Hepatic stellate cell (primary cell): ENCODE data around the gene PRMT2.
"Not testable (repeated sequence)": the region's sequence is repeated elsewhere in the genome, so short reads cannot be mapped to it uniquely, and the experiment has no call there.

Experiments used
- DNase-seq: peaks from one replicate; pipeline ENCODE4 v3.0.0; 2011; ENCODE audit warnings: low spot score

PRMT2 gene

DNA sequence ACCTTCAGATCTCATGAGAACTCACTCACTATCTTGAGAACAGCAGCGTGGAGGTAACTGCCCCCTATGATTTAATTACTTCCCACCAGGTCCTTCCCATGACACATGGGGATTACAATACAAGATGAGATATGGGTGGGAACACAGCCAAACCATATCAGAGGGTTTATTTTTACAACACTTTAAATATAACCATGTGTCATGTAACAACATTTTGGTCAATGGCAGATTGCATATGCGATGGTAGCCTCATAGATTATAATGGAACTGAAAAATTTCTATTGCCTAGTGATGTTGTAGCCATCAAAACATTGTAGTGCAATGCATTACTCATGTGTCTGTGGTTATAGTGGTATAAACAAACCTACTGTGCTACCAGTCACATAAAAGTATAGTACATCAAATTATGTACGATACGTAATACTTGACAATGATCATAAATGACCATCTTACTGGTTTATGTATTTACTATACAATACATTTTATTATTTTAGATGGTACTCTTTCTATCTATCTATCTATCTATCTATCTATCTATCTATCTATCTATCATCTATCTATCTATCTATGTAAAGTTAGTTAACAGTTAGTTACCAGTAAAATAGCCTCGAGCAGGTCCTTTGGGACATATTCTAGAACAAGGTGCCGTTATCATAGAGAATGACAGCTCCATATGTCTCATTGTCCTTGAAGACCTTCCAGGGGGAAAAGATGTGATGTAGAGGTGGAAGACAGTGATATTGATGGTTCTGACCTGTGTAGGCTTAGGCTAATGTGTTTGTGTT is 18.0 kb upstream of the PRMT2 start:
- no peak for DNase-seq

DNA sequence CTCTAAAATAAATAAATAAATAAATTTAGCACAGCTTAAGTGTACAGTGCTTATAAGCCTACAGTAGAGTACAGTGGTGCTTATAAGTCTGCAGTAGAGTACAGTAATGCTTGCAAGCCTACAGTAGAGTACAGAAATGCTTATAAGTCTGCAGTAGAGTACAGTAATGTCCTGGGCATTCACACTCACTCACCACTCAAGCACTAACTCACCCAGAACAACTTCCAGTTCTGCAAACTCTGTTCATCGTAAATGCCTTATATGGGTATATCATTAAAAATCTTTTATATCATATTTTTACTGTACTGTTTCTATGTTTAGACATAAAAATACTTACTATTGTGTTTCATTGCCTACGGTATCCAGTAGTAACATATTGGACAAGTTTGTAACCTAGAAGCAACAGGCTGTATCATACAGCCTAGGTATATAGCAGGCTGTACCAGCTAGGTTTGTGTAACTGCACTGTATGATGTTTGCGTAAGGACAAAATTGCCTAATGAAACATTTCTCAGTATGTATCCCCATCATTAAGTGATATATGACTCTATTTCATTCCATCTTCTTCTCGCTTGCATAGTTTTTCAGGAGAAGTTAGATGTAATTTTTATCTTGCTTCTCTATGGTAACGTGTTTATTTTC is 16.6 kb upstream of the PRMT2 start:
- no peak for DNase-seq

DNA sequence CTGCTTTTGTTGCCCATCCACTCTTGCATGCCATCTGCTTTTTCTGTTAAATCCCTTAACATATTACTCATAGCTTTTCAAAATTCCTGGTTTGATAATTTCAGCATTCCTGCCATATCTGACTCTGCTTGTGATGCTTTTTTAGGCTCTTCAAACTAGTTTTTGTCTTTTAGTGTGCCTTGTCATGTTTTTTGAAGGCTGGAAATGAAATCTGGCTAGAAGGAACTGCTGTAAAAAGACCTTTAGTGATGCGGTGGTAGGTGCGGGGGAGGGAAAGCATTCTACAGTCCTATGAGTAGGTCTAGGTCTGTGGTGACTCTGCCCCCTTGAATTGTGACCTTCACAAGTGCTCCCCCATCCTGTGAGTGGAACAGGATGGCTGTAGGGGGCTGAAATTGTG is 15.6 kb upstream of the PRMT2 start:
- DNase-seq = no peak

DNA sequence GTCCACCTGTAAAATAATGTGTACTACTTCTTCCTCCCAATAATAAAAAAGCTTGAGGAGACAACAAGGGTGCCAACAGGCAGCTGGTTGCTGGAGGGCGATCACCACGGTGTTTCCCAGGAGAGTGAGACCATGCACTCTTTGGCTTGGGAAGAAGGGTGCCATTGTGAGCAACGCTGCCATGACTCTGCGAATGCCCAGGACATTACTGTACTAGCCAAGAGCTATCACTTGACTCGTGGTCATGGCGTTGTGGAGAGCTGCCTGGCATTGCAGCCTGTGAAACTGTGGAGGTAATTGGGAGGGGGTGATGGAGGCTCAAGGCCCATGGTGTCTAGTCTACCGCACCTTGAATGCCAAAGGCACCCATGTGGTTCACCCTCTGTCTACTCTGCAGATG is 14.6 kb upstream of the PRMT2 start:
- no peak for DNase-seq

DNA sequence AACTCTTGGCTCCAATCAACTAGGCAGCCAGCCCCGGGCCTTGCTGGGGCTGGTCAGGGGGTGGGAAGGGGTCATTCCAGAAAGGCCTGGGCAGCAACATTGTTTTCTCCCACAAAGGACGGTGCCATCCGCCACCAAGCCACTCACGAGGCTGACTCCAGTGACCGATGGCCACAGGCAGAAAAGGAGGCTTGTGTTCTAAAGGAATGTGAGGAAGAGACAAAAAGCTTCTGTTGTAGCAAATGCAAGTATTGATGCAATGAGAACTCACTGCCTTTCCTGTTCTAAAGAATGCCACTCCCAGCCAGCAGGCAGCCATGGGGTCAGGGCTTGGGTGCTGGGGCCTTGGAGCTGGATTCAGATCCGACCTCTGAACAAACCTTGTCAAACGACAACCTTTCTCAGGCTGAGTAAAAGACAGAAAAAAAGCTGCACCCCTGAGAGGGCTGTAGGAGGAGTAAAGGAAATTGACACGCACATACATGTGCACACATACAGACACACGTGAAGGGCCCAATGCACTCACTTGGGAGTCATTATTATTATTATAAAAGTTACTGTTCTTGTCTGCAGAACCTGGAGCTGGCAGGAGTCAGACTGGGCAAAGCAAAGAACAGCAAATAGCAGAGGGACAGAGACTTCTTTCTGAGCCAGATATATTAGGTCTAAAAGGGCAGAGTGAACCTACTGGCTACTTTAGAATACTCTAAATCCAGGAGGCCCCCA is 13.9 kb upstream of the PRMT2 start:
- no peak for DNase-seq

DNA sequence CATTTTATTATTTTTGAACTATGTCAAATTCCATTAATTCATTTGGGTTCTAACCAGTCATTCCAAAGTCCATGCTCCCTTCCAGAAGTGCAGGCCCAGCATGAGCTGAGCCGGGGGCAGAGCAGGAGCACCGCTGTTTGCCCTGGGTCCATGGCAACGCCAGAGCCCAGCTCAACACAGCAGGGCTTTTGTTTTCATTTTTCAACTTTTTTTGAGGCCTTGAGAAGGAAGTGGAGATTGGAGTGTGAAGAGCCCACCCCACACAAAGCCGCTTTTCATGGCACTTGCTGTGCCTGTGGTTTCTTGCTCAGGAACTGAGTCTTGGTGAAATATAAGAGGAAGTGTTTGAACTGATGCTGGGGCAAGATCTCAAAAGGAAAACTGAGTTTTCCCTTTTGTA is 13.2 kb upstream of the PRMT2 start:
- no peak for DNase-seq

DNA sequence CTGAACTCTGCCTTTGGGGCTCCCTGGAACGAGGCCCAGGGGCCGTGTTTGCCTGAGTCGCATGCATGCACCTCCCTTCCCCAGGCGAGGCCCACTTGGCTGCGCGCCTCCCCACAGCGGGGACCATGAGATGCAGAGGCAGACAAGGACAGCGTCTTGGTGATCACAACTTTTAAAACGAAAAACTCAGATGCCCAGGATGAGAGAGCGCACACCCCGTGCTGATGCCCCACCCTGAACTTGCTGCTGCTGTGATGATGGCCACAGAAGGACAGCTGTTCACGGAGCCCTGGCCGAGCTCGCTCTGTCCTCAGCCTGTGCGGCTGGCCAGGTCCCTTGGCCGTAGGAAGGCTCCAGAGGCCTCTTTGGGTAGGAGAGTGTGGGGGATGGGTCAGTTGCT is 11.4 kb upstream of the PRMT2 start:
- DNase-seq = no peak

DNA sequence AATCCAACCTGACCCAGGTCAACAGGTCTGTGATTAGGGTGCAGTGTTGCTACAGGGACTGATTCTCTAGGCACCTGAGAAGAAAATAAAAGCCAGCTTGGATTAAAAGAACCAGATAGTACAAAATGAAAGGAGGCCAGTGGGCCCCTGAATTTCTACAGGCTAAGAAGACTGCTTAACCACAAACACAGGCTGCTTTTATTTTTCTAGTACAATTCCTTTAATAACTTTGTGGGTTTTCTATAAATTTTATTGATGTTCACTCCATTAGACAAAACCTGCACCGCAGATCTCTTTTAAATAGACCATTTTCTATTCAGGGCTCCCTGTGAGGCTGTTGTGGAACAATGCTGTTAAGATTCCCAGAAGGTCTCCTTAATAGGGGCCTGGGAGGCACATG is 9.7 kb upstream of the PRMT2 start:
- DNase-seq = no peak

DNA sequence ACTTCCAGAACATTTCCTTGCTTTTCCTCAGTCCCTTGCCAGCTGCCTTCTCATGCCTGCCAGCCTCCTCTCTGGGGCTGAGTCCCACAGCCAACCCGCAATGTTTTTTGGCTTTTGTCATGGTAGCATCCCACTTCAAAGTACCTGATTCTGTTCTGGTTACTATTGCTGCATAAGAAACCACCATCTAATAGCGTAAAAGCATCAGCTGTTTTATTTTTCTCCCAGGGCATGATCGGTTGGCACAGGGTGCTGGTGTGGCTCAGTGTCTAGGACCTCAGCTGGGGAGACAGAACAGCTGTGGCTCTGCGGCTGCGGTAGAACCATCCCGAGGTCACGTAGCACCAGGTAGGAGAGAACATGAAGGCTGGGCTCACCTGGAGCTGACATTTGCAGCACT is 8.9 kb upstream of the PRMT2 start:
- no peak for DNase-seq

DNA sequence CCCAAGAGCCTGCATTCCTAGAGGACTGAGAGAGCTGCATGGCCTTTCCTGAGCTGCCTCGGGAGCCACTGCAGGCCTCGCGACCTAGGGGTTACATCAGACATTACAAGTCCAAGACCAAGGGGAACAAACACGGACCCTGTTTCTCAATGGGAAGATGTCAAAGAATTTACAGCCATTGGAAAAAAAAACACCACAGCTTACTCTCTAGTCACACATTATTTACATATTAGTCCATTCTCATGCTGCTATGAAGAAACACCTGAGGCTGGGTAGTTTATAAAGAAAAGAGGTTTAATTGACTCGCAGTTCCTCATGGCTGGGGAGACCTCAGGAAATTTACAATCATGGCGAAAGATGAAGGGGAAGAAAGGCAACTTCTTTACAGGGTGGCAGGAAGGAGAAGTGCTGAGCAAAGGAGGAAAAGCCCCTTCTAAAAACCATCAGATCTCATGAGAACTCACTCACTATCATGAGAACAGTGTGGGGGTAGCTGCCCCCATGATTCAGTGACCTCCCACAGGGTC is 8.4 kb upstream of the PRMT2 start:
- DNase-seq = no peak

DNA sequence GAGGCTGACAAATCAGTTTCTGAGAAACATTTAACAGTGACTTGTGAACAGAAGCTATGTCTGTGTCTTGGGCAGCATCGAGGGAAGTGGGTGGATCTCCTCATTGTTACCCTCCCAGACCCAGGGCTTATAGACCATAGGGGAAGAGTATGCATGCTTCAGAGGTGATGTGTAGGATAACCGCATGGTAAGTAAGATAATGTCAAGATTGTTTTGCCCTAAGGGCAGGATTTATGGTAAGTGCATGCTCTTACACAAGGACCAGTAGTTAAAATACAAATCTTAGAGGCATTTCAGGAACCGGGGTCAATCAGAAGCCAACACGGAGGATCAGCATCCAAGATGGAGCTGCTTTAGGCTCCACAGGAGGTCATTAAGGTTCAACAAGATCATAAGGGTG is 7.7 kb upstream of the PRMT2 start:
- DNase-seq = no peak

DNA sequence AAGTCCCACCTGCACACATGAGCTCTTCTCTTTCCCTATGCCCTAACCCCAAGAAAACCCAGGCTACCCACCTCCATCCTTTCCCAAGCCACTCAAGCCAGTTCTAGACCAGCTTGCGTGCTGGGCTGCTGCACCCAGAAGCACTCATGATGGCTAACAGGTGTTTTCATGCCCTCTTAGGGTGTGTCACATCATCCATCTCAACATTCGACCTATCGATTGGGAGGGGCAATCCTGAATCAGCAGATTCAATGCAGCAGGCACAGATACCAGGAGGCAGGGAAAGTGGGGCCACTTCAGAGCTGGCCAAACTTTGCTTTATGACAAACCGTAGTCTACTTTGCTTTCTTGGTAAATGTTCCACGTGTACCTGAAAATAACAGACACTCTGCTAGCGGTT is 6.6 kb upstream of the PRMT2 start:
- no peak for DNase-seq

DNA sequence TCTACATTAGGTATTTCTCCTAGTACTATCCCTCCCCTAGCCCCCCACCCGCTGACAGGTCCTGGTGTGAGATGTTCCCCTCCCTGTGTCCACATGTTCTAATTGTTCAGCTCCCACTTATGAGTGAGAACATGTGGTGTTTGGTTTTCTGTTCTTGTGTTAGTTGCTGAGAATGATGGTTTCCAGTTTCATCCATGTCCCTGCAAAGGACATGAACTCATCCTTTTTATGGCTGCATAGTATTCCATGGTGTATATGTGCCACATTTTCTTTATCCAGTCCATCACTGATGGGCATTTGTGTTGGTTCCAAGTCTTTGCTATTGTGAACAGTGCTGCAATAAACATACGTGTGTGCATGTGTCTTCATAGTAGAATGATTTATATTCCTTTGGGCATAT is 4.6 kb upstream of the PRMT2 start:
- not testable (repeated sequence) for DNase-seq

DNA sequence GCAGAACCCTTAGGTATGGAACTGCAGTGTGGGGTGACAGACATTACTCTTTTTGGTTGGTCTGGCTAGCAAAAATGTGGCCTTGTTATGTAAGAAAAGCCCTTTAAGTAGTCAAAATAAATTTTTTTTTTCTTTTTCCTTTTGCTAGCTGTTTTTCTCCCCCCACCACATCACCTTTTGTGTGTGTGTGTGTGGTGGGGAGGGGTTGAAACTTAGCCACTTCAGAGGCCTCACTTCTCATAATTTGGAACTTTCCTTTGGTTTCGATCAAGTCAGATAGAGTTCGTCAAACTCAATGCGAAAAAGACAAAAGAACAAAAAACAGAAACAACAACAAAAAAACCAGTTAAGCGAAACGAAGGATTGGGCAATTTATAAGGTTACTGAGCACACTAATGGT is 1.9 kb upstream of the PRMT2 start:
- DNase-seq = no peak

DNA sequence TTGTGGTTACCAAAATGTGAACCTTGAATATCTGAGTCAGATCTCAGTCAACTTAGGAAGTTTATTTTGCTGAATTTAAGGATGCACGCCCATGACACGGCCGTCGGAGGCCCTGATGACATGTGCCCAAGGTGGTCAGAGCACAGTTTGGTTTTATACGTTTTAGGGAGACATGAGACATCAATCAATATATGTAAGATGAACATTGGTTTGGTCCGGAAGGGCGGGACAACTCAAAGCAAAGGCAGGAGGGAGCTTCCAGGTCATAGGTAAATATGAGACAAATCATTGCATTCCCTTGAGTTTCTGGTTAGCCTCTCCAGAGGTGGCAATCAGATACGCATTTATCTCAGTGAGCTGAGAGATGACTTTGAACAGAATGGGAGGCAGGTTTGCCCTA is 1.0 kb upstream of the PRMT2 start:
- DNase-seq = no peak

DNA sequence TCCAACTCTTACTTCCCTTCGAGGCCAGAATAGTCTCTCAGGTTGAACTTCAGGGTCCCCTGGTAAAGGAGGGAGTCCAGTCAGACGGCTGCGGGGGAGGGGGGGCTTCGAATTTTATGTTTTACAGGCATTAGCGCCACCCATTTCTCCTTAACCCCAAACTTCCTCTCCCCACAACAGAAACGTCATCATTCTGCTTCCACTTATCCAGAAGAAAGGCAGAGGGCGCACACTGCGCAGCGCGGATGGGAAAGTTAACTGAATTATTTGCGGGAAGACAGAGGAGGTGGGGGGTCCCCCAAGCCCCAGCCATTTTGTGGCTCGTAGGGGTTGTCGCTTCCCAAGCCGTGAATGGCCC is 529 bp upstream of the PRMT2 start:
- DNase-seq = peak; percentile 75

DNA sequence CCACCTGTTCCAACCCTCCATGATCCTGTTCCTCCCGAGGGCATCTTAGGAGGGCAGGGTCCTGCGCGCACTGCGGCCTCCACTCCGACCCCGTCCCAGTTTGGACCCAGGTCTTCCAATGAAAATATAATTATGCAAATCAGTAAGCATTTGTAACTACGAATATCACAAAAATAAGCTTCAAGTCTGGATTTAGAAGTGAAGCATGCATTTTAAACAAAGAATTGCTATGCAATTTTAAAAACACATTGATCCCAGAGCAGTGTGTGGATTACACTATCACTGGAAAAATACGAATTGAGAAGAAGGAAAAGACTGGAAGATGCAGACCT is 673 bp downstream of the PRMT2 start:
- no peak for DNase-seq

DNA sequence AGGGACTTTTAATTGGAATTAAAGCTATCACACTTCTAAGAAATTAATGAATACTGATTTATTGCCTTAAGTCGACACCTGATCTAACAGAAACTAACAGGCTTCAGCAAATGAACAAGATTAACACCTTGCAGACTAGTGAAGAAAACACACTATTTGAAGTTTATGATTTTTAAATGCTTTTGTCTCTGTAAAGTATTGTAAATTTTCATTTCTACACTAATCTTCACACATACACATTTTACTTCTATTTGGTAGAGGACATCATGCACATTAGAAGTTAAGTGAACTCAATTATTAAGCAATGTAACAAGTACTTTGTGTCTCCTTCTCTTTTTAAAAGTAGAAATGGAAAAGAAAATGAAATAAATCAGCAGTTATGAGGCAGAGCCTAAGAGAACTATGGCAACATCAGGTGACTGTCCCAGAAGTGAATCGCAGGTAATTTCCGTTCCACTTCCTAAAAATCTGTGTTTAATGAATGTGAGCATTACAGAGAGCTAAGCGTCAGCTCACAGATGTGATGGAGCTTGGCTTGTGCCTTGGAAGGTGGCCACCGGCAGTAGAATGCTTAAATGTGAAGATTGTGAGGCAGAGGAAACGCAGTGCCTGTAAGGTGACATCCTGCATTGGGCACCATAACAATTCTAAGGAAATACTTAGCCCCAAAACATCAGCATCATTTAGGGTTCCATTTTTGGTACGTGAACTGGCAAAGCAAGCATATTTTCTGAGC is 1.2 kb downstream of the PRMT2 start:
- no peak for DNase-seq

DNA sequence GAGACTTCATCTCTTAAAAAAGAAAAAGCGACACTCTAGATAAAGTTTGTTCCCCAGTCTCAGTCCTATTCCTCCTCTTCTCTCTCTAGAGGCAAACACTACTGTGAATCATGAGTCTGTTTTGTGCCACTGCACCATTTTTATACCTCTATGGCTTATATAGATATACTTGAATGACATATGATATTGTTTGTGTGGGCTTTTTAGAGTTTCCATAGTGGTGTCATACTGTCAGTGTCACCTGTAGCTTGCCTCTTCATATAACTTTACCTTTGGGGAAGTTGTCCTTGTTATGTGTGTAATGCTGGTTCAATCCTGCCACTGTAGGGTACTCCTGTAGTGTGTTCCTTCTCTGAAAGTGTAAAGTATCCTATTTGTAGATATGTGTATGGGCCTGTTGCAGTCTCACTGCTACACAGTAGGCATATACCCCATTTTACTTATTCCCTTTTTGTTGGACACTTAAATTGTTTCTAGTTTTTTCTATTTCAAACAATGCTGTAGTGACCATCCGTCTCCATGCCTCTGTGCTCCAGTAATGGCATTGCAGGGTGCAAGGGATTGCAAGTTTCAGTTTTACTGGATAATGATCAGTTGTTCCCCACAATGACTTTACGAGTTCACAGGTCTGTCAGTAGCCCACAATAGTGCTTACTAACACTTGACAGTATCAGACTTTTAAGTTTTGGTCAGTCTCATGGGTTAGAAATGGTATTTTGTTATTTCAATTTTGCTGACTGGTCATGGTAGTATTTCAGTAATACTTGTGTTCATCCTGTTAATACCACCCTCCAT is 2.7 kb downstream of the PRMT2 start:
- DNase-seq = no peak

DNA sequence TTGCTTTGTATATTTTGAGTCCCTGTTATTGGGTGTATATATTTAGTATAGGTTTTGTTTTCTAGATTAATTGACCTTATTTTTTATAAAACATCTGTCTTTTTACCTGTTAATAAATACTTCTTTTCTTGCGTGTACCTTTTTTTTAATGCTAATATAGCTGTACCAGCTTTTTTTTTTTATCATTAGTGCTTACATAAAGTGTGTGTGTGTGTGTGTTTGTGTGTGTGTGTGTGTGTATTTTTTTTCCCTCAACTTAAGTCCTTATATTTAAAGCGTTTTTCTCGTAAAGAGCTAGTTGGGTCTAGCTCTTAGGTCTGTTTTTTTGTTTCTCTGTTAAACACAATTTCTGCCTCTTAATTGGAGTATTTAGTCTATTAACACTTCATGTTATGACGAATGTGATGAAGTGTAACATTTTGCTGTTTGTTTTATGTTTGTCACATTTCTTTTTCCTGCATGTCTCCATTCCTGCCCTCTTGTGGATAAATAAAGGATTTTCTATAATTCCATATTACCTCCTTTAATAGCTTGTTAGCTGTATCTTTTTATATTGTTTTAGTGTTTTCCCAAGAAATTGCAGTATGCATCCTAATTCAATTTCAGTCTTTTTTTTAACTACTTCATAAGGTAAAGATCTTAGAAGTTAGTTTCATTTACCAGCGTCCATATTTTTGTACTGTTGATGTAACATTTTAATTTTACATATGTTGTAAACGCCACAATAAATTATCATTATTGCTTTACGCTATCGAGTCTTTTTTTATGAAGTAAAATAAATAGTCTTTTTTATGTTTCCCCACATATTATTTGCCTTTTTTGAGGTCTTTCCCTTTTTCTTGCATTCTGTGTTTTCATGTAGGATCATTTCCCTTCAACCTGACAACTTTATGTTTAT is 4.3 kb downstream of the PRMT2 start:
- peak; percentile 31 for DNase-seq

DNA sequence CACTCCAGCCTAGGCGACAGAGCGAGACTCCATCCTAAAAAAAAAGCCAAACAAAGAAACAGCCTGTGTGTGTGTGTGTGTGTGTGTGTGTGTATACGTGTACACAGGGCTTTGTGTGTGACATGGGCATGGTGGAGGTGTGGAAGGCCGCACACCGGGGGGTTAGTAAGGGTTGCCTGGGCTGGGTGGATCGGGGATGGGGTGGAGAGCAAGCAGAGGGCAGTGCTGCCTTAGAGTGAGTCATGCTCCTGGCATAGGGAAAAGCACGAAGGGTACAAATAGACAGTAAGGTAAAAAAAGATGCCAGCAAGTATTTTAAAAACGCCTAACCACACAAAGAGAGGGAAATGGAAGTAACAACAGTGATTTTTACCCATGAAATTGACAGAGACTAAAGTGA is 6.2 kb downstream of the PRMT2 start:
- no peak for DNase-seq
